Measurements from ENCODE around the gene NCK2. TPM values are rescaled to one million over a fixed set of nuclear protein-coding genes. Genes with fewer than 3 reads are reported as not detected.

The NCK2 gene
- total RNA-seq, 8 experiments from 2014 or later = 5.5 to 43.3 (median 27.3) TPM

DNA sequence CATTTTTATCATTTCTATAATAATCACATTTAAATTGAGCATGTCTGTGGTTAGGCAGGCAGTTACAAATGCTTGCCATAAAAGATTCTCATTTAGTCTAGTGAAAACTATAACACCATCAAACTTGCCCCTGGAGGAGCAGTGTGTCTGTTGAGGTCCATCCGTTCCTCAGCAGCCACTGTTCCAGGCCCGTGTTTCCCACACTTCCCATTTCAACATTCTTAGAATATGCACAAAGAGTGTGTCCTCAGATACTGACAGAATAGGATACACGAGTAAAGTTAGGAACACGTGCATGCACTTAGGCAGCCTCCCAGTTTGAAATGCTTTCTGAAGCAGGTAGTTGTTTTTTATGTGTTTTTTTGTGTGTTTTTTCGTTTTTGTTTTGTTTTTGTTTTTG lies 39.9 kb downstream of the NCK2 start:
- Histone ChIP-seq H3K4me1 (replicated peaks in 1 of 2) (peaks cover 5 to 18% of the 10 kb centered on the region in 2 donors), H3K4me3 (no peak overlapping the region)

GRCh38 chr2:105785095-105785847 lies 40.6 kb downstream of the NCK2 start:
- H3K4me1 ChIP-seq (replicated peaks in 1 of 2) = peaks cover 3 to 13% of the 10 kb centered on the region in 2 donors
- ATAC-seq (replicated peaks in 6 of 8) = no peak
- no peak overlapping the region for H3K4me3 ChIP-seq
- in situ Hi-C loops (cut with MboI; ENCODE audit: low pct_unique_long_range_greater_than_20kb in 2 of 9, low sequenced_read_pairs in 9 of 9, unreplicated experiment in 9 of 9) = loop anchor here in 1 of 9 experiments (10.0 kb wide), 1 partner anchor 110 kb away; no protein-coding TSS in a partner anchor
- WGBS, 10 experiments = 80 to 100% (median 97%) methylated on average over 1 to 12 of the region's 17 CpGs; no CpG with 5 or more reads in 1 of the 10 experiments
- H3K27ac ChIP-seq = no peak overlapping the region

More for the DNA sequence above, 39.9 kb downstream of the NCK2 start:
- peak in 1 of 8 experiments; percentile 89 for ATAC-seq (replicated peaks in 6 of 8)
- in situ Hi-C loops (cut with MboI; ENCODE audit: low pct_unique_long_range_greater_than_20kb in 2 of 9, low sequenced_read_pairs in 9 of 9, unreplicated experiment in 9 of 9) = loop anchor here in 1 of 9 experiments (10.0 kb wide), 1 partner anchor 110 kb away; no protein-coding TSS in a partner anchor
- no peak overlapping the region for H3K27ac ChIP-seq
- WGBS, 10 experiments = 42 to 93% (median 71%) methylated on average over 1 to 5 of the region's 5 CpGs; no CpG with 5 or more reads in 2 of the 10 experiments

GRCh38 chr2:105786231-105787230 lies 41.8 kb downstream of the NCK2 start:
- Histone ChIP-seq H3K27ac (no peak overlapping the region), H3K4me1 (replicated peaks in 1 of 2) (peaks cover 0 to under 1% of the 10 kb centered on the region in 2 donors), H3K4me3 (no peak overlapping the region)
- in situ Hi-C loops (cut with MboI; ENCODE audit: low pct_unique_long_range_greater_than_20kb in 2 of 9, low sequenced_read_pairs in 9 of 9, unreplicated experiment in 9 of 9) = loop anchor here in 1 of 9 experiments (10.0 kb wide), 1 partner anchor 108 kb away; no protein-coding TSS in a partner anchor
- no peak for ATAC-seq (replicated peaks in 6 of 8)
- whole genome bisulfite sequencing, 10 experiments = 73 to 100% (median 96%) methylated on average over 1 to 12 of the region's 23 CpGs

DNA sequence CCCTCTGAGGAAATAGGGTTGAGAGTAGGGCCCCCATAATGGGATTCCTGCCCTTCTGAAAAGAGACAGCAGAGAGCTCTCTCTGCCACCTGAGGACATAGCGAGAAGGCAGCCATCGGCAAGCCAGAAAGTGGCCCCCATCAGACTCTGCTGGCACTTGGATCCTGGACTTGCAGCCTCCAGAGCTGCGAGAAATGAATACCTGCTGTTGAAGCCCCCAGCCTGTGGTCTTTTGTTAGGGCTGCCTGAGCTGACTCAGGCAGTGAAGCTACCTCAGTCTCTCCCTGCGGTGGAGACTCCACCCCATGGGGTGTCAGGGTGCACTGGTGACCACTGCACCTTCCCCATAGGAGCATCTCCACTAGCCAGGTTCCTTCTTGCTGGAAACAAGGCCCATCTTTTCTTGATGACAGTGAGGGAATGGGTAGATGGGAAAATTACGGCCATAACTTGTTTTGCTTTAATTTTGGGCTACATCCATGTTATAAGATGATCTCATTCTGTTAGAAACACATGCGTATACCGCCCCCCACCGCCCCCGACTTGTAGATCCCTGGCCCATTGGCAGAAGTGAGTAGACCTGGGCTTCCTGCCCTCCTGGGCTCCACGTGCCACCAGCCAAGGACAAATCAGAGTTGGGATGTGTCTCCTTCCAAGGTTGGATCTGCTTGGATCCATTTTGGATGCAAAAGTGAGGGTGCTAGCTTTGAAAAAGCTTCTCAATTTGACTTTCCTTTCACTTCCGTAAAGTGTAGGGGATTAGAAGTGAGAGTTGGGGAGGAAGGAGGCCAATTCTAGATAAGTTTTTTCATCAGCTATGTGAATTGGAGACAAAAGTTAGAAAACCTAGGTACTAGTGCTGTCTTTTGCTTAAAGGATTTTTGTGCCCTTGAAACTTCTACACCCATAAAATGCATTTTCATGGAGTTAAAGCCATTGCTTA lies 42.9 kb downstream of the NCK2 start:
- Histone ChIP-seq H3K27ac (no peak overlapping the region), H3K4me3 (no peak overlapping the region), H3K4me1 (replicated peaks in 1 of 2) (peaks cover 5 to 8% of the 10 kb centered on the region in 2 donors)
- no peak for ATAC-seq (replicated peaks in 6 of 8)
- in situ Hi-C loops (cut with MboI; ENCODE audit: low pct_unique_long_range_greater_than_20kb in 2 of 9, low sequenced_read_pairs in 9 of 9, unreplicated experiment in 9 of 9) = loop anchor here in 1 of 9 experiments (10.0 kb wide), 1 partner anchor 107 kb away; no protein-coding TSS in a partner anchor
- WGBS, 10 experiments = 40 to 98% (median 86%) methylated on average over 1 to 9 of the region's 11 CpGs; no CpG with 5 or more reads in 2 of the 10 experiments

DNA sequence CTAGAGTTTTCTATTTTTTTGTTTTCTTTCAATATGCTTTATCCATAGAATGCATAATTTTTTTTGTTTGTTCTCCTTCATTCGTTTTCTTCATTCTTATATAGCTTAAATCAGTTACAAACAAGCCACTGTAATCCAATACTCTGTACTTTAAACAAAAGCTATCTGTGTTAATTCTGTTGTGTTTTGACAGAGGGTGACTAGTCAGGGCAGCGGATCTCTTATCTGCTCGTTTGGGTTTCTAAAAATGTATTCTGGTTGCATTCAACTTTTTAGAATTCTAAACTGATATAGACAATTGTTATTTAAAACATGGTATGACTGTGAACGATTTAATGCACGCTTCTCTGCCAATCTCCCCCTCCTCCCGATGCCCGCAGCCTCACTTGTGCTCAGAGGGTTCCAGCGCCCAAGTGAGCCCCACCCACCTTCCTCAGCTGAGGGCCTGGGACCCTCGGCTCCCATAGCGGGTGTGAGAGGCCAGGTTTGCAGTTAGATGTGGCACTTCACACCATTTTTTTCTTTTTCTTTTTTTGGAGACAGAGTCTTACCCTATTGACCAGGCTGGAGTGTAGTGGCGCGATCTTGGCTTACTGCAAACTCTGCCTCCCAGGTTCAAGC lies 44.1 kb downstream of the NCK2 start:
- WGBS, 10 experiments = 61 to 100% (median 89%) methylated on average over 1 to 8 of the region's 12 CpGs; no CpG with 5 or more reads in 1 of the 10 experiments
- H3K4me1 ChIP-seq (replicated peaks in 1 of 2) = peaks cover 10 to 15% of the 10 kb centered on the region in 2 donors
- in situ Hi-C loops (cut with MboI; ENCODE audit: low pct_unique_long_range_greater_than_20kb in 2 of 9, low sequenced_read_pairs in 9 of 9, unreplicated experiment in 9 of 9) = loop anchor here in 1 of 9 experiments (10.0 kb wide), 1 partner anchor 106 kb away; no protein-coding TSS in a partner anchor
- no peak overlapping the region for H3K4me3 ChIP-seq
- ATAC-seq (replicated peaks in 6 of 8) = no peak
- no peak overlapping the region for H3K27ac ChIP-seq

GRCh38 chr2:105789745-105790460 lies 45.2 kb downstream of the NCK2 start:
- H3K4me3 ChIP-seq = no peak overlapping the region
- in situ Hi-C loops (cut with MboI; ENCODE audit: low pct_unique_long_range_greater_than_20kb in 2 of 9, low sequenced_read_pairs in 9 of 9, unreplicated experiment in 9 of 9) = loop anchor here in 1 of 9 experiments (10.0 kb wide), 1 partner anchor 105 kb away; no protein-coding TSS in a partner anchor
- peaks cover 10 to 15% of the 10 kb centered on the region in 2 donors for H3K4me1 ChIP-seq (replicated peaks in 1 of 2)
- H3K27ac ChIP-seq = no peak overlapping the region
- ATAC-seq (replicated peaks in 6 of 8) = peak in 4 of 8 experiments; percentile 30 to 95 (median 58)
- WGBS, 10 experiments = 38 to 100% (median 88%) methylated on average over 2 to 9 of the region's 11 CpGs

- Histone ChIP-seq H3K27ac (no peak overlapping the region), H3K4me1 (replicated peaks in 1 of 2) (peaks cover 10 to 20% of the 10 kb centered on the region in 2 donors), H3K4me3 (no peak overlapping the region)
- 50 to 94% (median 80%) methylated on average over 1 to 9 of the region's 10 CpGs; no CpG with 5 or more reads in 5 of the 10 experiments for WGBS, 10 experiments
- ATAC-seq (replicated peaks in 6 of 8) = peak in 3 of 8 experiments; percentile 73 to 89 (median 82)
- in situ Hi-C loops (cut with MboI; ENCODE audit: low pct_unique_long_range_greater_than_20kb in 2 of 9, low sequenced_read_pairs in 9 of 9, unreplicated experiment in 9 of 9) = no loop called here
These were observed 45.9 kb downstream of the NCK2 start for GRCh38 chr2:105790461-105791149.

- no peak for ATAC-seq (replicated peaks in 6 of 8)
- in situ Hi-C loops (cut with MboI; ENCODE audit: low pct_unique_long_range_greater_than_20kb in 2 of 9, low sequenced_read_pairs in 9 of 9, unreplicated experiment in 9 of 9) = no loop called here
- peaks cover 10 to 26% of the 10 kb centered on the region in 2 donors for H3K4me1 ChIP-seq (replicated peaks in 1 of 2)
- 80 to 100% (median 91%) methylated on average over 2 to 10 of the region's 12 CpGs for WGBS, 10 experiments
- H3K4me3 ChIP-seq = no peak overlapping the region
- no peak overlapping the region for H3K27ac ChIP-seq
These were observed 46.5 kb downstream of the NCK2 start for GRCh38 chr2:105791229-105791628.

DNA sequence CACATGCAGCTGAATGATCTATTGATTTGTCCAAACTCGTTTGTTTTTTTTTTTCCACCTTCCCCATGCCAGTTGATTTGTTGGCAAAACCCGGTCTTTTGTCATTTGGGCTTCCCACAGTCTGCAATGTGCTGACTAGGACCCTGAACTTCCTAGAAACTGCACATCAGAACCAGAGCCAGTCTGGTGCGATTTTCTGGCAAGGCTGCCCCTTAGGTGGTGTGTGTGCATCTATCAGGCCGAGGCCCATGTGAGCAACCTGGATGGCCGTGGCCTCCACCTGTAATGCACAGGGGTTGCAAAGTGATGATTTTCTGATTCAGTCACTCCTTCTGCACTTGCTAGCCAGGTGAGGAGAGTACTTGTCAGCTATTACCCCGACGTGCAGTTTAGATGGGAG lies 47.8 kb downstream of the NCK2 start:
- peaks cover 15 to 26% of the 10 kb centered on the region in 2 donors for H3K4me1 ChIP-seq (replicated peaks in 1 of 2)
- no peak for ATAC-seq (replicated peaks in 6 of 8)
- no peak overlapping the region for H3K4me3 ChIP-seq
- in situ Hi-C loops (cut with MboI; ENCODE audit: low pct_unique_long_range_greater_than_20kb in 2 of 9, low sequenced_read_pairs in 9 of 9, unreplicated experiment in 9 of 9) = no loop called here
- WGBS, 10 experiments = 0 to 100% (median 89%) methylated on average over 1 to 5 of the region's 7 CpGs
- no peak overlapping the region for H3K27ac ChIP-seq

DNA sequence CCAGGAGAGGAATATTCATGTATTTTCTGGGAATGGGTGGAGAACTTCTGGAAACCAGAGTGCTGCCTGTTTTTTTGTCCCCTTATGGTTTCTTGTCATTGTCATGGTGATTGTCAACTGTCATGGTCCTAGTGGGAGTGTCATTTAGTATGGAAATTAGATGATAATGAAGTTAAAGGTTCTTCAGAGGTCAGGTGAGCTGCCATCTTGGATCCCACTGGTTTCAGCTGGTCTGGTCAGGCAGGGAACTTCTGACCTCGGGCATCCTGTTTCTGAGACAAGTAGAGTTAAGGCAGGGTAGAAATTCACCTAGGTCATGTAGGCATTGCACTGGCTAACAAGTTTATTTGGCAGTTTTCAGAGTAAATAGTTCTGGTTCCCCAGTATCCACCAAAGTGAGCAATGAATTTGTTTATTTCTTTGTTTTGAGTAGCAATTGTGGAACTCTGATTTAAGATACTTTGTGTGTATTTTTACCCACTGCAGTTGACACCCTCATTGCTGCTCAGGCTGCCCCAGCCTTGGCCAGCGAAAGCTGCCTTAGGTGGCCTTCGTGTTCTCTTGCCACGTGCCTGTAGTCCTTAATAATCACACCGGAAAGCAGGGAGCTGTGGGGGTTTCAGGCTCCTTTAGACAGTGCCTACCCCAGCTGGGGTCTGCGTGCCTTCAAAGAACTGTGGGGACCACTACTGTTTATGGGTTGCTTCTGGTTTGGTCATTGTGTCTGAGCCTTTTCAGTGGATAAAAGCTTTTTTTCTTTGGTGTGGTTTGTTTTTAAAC lies 48.7 kb downstream of the NCK2 start:
- Histone ChIP-seq H3K4me1 (replicated peaks in 1 of 2) (peaks cover 16 to 26% of the 10 kb centered on the region in 2 donors), H3K4me3 (no peak overlapping the region), H3K27ac (no peak overlapping the region)
- in situ Hi-C loops (cut with MboI; ENCODE audit: low pct_unique_long_range_greater_than_20kb in 2 of 9, low sequenced_read_pairs in 9 of 9, unreplicated experiment in 9 of 9) = no loop called here
- 80 to 100% (median 96%) methylated on average over 1 to 5 of the region's 6 CpGs for WGBS, 10 experiments
- ATAC-seq (replicated peaks in 6 of 8) = peak in 5 of 8 experiments; percentile 19 to 54 (median 33)

Data from motor neuron (in vitro differentiated cells).